Measurements from ENCODE around the gene PRF1.
"Not testable (repeated sequence)": the region's sequence is repeated elsewhere in the genome, so short reads cannot be mapped to it uniquely, and the experiment has no call there.

Gene PRF1

GRCh38 chr10:70585578-70586169, 16.9 kb downstream of the PRF1 start:
- Histone ChIP-seq H3K4me3 (ENCODE audit: low read depth, low read length) (no peak overlapping the region), H3K27ac (ENCODE audit: low read depth, low read length) (no peak overlapping the region), H3K79me2 (ENCODE audit: control insufficient read depth, insufficient read depth, low read length, unreplicated experiment) (no peaks in the 10 kb centered on the region), H2AFZ (ENCODE audit: low read length, unreplicated experiment) (no peak overlapping the region), H3K4me1 (ENCODE audit: control insufficient read depth, insufficient read depth, low read length, unreplicated experiment) (no peaks in the 10 kb centered on the region), H3K27me3 (ENCODE audit: insufficient read depth, low read length) (peaks cover 28% of the 10 kb centered on the region), H3K36me3 (ENCODE audit: insufficient read depth, low read length) (no peaks in the 10 kb centered on the region)

- Histone ChIP-seq H3K27ac (ENCODE audit: low read depth, low read length) (no peak overlapping the region), H3K79me2 (ENCODE audit: control insufficient read depth, insufficient read depth, low read length, unreplicated experiment) (no peaks in the 10 kb centered on the region), H2AFZ (ENCODE audit: low read length, unreplicated experiment) (no peak overlapping the region), H3K27me3 (ENCODE audit: insufficient read depth, low read length) (peaks cover 22% of the 10 kb centered on the region), H3K36me3 (ENCODE audit: insufficient read depth, low read length) (no peaks in the 10 kb centered on the region), H3K4me3 (ENCODE audit: low read depth, low read length) (no peak overlapping the region), H3K4me1 (ENCODE audit: control insufficient read depth, insufficient read depth, low read length, unreplicated experiment) (no peaks in the 10 kb centered on the region)
Measured at GRCh38 chr10:70584909-70585544, 17.5 kb downstream of the PRF1 start.

- Histone ChIP-seq H3K4me3 (ENCODE audit: low read depth, low read length) (no peak overlapping the region), H3K27ac (ENCODE audit: low read depth, low read length) (no peak overlapping the region), H3K79me2 (ENCODE audit: control insufficient read depth, insufficient read depth, low read length, unreplicated experiment) (no peaks in the 10 kb centered on the region), H3K36me3 (ENCODE audit: insufficient read depth, low read length) (no peaks in the 10 kb centered on the region), H3K4me1 (ENCODE audit: control insufficient read depth, insufficient read depth, low read length, unreplicated experiment) (peaks cover 3% of the 10 kb centered on the region), H3K27me3 (ENCODE audit: insufficient read depth, low read length) (peaks cover 19% of the 10 kb centered on the region), H2AFZ (ENCODE audit: low read length, unreplicated experiment) (no peak overlapping the region)
Measured at GRCh38 chr10:70584366-70584765, 18.2 kb downstream of the PRF1 start.

- Histone ChIP-seq H3K79me2 (ENCODE audit: control insufficient read depth, insufficient read depth, low read length, unreplicated experiment) (no peaks in the 10 kb centered on the region), H3K4me1 (ENCODE audit: control insufficient read depth, insufficient read depth, low read length, unreplicated experiment) (peaks cover 5% of the 10 kb centered on the region), H2AFZ (ENCODE audit: low read length, unreplicated experiment) (no peak overlapping the region), H3K27ac (ENCODE audit: low read depth, low read length) (no peak overlapping the region), H3K36me3 (ENCODE audit: insufficient read depth, low read length) (no peaks in the 10 kb centered on the region), H3K4me3 (ENCODE audit: low read depth, low read length) (no peak overlapping the region), H3K27me3 (ENCODE audit: insufficient read depth, low read length) (peaks cover 15% of the 10 kb centered on the region; the same call in 1 of the 2 replicates)
Measured at GRCh38 chr10:70583669-70584037, 18.9 kb downstream of the PRF1 start.

- no peak overlapping the region for H2AFZ ChIP-seq (ENCODE audit: low read length, unreplicated experiment)
Measured at GRCh38 chr10:70582793-70583668, 19.5 kb downstream of the PRF1 start.

GRCh38 chr10:70581176-70581575, 21.4 kb downstream of the PRF1 start:
- not testable (repeated sequence) for H3K36me3 ChIP-seq (ENCODE audit: insufficient read depth, low read length); H3K4me3 ChIP-seq (ENCODE audit: low read depth, low read length); H3K27ac ChIP-seq (ENCODE audit: low read depth, low read length); H3K79me2 ChIP-seq (ENCODE audit: control insufficient read depth, insufficient read depth, low read length, unreplicated experiment); H3K27me3 ChIP-seq (ENCODE audit: insufficient read depth, low read length); H2AFZ ChIP-seq (ENCODE audit: low read length, unreplicated experiment)
- peaks cover 29% of the 10 kb centered on the region for H3K4me1 ChIP-seq (ENCODE audit: control insufficient read depth, insufficient read depth, low read length, unreplicated experiment)

More at GRCh38 chr10:70582793-70583668, 19.5 kb downstream of the PRF1 start:
- no peaks in the 10 kb centered on the region for H3K79me2 ChIP-seq (ENCODE audit: control insufficient read depth, insufficient read depth, low read length, unreplicated experiment)
- H3K27ac ChIP-seq (ENCODE audit: low read depth, low read length), result no peak overlapping the region
- peaks cover 8% of the 10 kb centered on the region; the same call in 1 of the 2 replicates for H3K27me3 ChIP-seq (ENCODE audit: insufficient read depth, low read length)
- no peaks in the 10 kb centered on the region for H3K36me3 ChIP-seq (ENCODE audit: insufficient read depth, low read length)
- no peak overlapping the region for H3K4me3 ChIP-seq (ENCODE audit: low read depth, low read length)
- H3K4me1 ChIP-seq (ENCODE audit: control insufficient read depth, insufficient read depth, low read length, unreplicated experiment), result peaks cover 11% of the 10 kb centered on the region

GRCh38 chr10:70579234-70580002, 23.1 kb downstream of the PRF1 start:
- H3K27ac ChIP-seq (ENCODE audit: low read depth, low read length), result peak overlapping the region; percentile 28; the same call in 1 of the 2 replicates
- peaks cover 31% of the 10 kb centered on the region for H3K4me1 ChIP-seq (ENCODE audit: control insufficient read depth, insufficient read depth, low read length, unreplicated experiment)
- H3K36me3 ChIP-seq (ENCODE audit: insufficient read depth, low read length), result no peaks in the 10 kb centered on the region
- H3K27me3 ChIP-seq (ENCODE audit: insufficient read depth, low read length), result no peaks in the 10 kb centered on the region
- H2AFZ ChIP-seq (ENCODE audit: low read length, unreplicated experiment), result peak overlapping the region; percentile 90
- no peaks in the 10 kb centered on the region for H3K79me2 ChIP-seq (ENCODE audit: control insufficient read depth, insufficient read depth, low read length, unreplicated experiment)
- 0 out of 2 replicates have a peak overlapping the region, but pooled peaks have one; percentile 23 for H3K4me3 ChIP-seq (ENCODE audit: low read depth, low read length)

- H3K4me3 ChIP-seq (ENCODE audit: low read depth, low read length), result peak overlapping the region; percentile 20; the same call in 1 of the 2 replicates
- H3K27me3 ChIP-seq (ENCODE audit: insufficient read depth, low read length), result no peaks in the 10 kb centered on the region
- peaks cover 31% of the 10 kb centered on the region for H3K4me1 ChIP-seq (ENCODE audit: control insufficient read depth, insufficient read depth, low read length, unreplicated experiment)
- peak overlapping the region; percentile 28 for H3K27ac ChIP-seq (ENCODE audit: low read depth, low read length)
- H3K79me2 ChIP-seq (ENCODE audit: control insufficient read depth, insufficient read depth, low read length, unreplicated experiment), result no peaks in the 10 kb centered on the region
- H2AFZ ChIP-seq (ENCODE audit: low read length, unreplicated experiment), result peak overlapping the region; percentile 67
- no peaks in the 10 kb centered on the region for H3K36me3 ChIP-seq (ENCODE audit: insufficient read depth, low read length)
Measured at GRCh38 chr10:70578371-70578947, 24.1 kb downstream of the PRF1 start.

- peak overlapping the region; percentile 10; the same call in 1 of the 2 replicates for H3K27ac ChIP-seq (ENCODE audit: low read depth, low read length)
- H3K79me2 ChIP-seq (ENCODE audit: control insufficient read depth, insufficient read depth, low read length, unreplicated experiment), result no peaks in the 10 kb centered on the region
- H3K27me3 ChIP-seq (ENCODE audit: insufficient read depth, low read length), result no peaks in the 10 kb centered on the region
- peak overlapping the region; percentile 2; the same call in 1 of the 2 replicates for H3K4me3 ChIP-seq (ENCODE audit: low read depth, low read length)
- no peaks in the 10 kb centered on the region for H3K36me3 ChIP-seq (ENCODE audit: insufficient read depth, low read length)
- peaks cover 31% of the 10 kb centered on the region for H3K4me1 ChIP-seq (ENCODE audit: control insufficient read depth, insufficient read depth, low read length, unreplicated experiment)
- peak overlapping the region; percentile 67 for H2AFZ ChIP-seq (ENCODE audit: low read length, unreplicated experiment)
Measured at GRCh38 chr10:70576803-70577517, 25.6 kb downstream of the PRF1 start.
